ENCODE measurements around the gene PARS2.
A peak's percentile ranks its signal among the peaks of the same experiment; 100 is the strongest.

Gene PARS2

DNA sequence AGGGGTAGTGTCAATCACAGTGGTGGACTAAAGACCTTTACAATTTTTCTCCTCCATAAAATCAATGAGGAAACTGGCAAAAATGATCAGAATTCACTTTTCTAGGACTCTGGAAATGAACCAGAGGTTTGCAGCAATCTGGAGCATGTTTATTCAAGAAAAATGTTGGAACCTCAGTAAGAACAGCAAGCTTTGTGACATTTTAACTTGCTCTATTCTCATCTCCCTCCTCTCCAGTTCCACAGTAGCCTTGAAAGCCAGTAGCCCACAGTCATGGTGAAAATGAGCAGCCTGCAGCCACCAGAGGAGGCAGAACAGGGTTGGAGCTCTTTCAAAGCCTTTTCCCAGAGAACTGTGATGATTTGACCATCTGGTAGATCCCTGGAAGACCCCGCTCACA is 39.6 kb downstream of the PARS2 start:
- ChIA-PET POLR2A (interaction anchor here (2.3 kb wide), 1 partner anchor 9 kb away, joined by 10 read pairs; the partner anchor contains the start of gene TTC4), CTCF (no interaction called here)
- DNase-seq (ENCODE audit: extremely low spot score) = no peak
- TF ChIP-seq NFRKB (IDR thresholded peaks at IDR 0.05) = no peak
- TF ChIP-seq CTBP1 (IDR thresholded peaks at IDR 0.05; ENCODE audit: borderline replicate concordance) = no peak
- no peak for TF ChIP-seq LEF1 (IDR thresholded peaks at IDR 0.05; ENCODE audit: borderline replicate concordance)
- TF ChIP-seq FOXK2 (IDR thresholded peaks at IDR 0.05) = no peak
- no peak for TF ChIP-seq FOXA1 (IDR thresholded peaks at IDR 0.05)
- no peak for TF ChIP-seq BHLHE40 (IDR thresholded peaks at IDR 0.05; ENCODE audit: borderline replicate concordance)

DNA sequence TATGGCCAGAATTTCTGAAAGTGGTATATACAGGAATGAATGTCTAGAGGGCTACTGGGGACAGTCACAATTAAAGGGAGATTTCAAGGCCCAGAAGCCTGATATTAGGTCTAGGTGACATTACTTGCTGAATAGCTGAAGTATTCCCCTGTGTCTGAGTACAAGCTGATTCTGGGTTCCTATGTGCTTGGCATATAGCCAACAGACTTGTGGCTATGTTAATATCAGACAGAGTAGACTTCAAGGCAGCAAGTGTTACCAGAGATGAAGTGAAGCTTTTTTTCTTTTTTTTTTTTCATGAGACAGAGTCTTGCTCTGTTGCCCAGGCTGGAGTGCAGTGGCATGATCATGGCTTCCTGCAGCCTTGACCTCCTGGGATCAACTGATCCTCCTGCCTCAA is 40.3 kb downstream of the PARS2 start:
- CTCF ChIA-PET = interaction anchor here (0.5 kb wide), 1 partner anchor 52 kb away, joined by 4 read pairs; no protein-coding TSS in a partner anchor
- no peak for DNase-seq (ENCODE audit: extremely low spot score)
- POLR2A ChIA-PET = no interaction called here
- TF ChIP-seq ELF4 (IDR thresholded peaks at IDR 0.05) (no peak), HDGF (IDR thresholded peaks at IDR 0.05; ENCODE audit: borderline replicate concordance) (no peak), TARDBP (IDR thresholded peaks at IDR 0.05) (no peak), BHLHE40 (IDR thresholded peaks at IDR 0.05; ENCODE audit: borderline replicate concordance) (no peak), L3MBTL2 (conservative IDR thresholded peaks at IDR 0.05) (no peak), SP1 (IDR thresholded peaks at IDR 0.05) (no peak), ZNF384 (IDR thresholded peaks at IDR 0.05) (no peak), FOXK2 (IDR thresholded peaks at IDR 0.05) (no peak), FOXM1 (IDR thresholded peaks at IDR 0.05; ENCODE audit: borderline replicate concordance) (no peak), PKNOX1 (IDR thresholded peaks at IDR 0.05) (no peak), NFRKB (IDR thresholded peaks at IDR 0.05) (no peak), LEF1 (IDR thresholded peaks at IDR 0.05; ENCODE audit: borderline replicate concordance) (no peak), CTBP1 (IDR thresholded peaks at IDR 0.05; ENCODE audit: borderline replicate concordance) (no peak)

GRCh38 chr1:54721719-54722118 is 42.6 kb downstream of the PARS2 start:
- TF ChIP-seq ZNF384 (IDR thresholded peaks at IDR 0.05) (no peak), SUZ12 (IDR thresholded peaks at IDR 0.05) (no peak), ELF4 (IDR thresholded peaks at IDR 0.05) (no peak), L3MBTL2 (conservative IDR thresholded peaks at IDR 0.05) (no peak), PKNOX1 (IDR thresholded peaks at IDR 0.05) (no peak), TARDBP (IDR thresholded peaks at IDR 0.05) (no peak), FOXA1 (IDR thresholded peaks at IDR 0.05) (no peak), ARNT (IDR thresholded peaks at IDR 0.05) (no peak), NFRKB (IDR thresholded peaks at IDR 0.05) (no peak), LEF1 (IDR thresholded peaks at IDR 0.05; ENCODE audit: borderline replicate concordance) (no peak), BHLHE40 (IDR thresholded peaks at IDR 0.05; ENCODE audit: borderline replicate concordance) (no peak), FOXM1 (IDR thresholded peaks at IDR 0.05; ENCODE audit: borderline replicate concordance) (no peak)

GRCh38 chr1:54716299-54717047 is 47.9 kb downstream of the PARS2 start:
- no peak for DNase-seq (ENCODE audit: extremely low spot score)
- CTCF ChIA-PET = no interaction called here
- TF ChIP-seq SUZ12 (IDR thresholded peaks at IDR 0.05) (no peak), ELF4 (IDR thresholded peaks at IDR 0.05) (no peak), PKNOX1 (IDR thresholded peaks at IDR 0.05) (no peak), NFRKB (IDR thresholded peaks at IDR 0.05) (no peak), LEF1 (IDR thresholded peaks at IDR 0.05; ENCODE audit: borderline replicate concordance) (no peak), ZNF384 (IDR thresholded peaks at IDR 0.05) (no peak), HDGF (IDR thresholded peaks at IDR 0.05; ENCODE audit: borderline replicate concordance) (no peak), SP1 (IDR thresholded peaks at IDR 0.05) (no peak), FOXA1 (IDR thresholded peaks at IDR 0.05) (no peak), L3MBTL2 (conservative IDR thresholded peaks at IDR 0.05) (no peak), FOXM1 (IDR thresholded peaks at IDR 0.05; ENCODE audit: borderline replicate concordance) (no peak), FOXK2 (IDR thresholded peaks at IDR 0.05) (no peak), CTBP1 (IDR thresholded peaks at IDR 0.05; ENCODE audit: borderline replicate concordance) (no peak), BHLHE40 (IDR thresholded peaks at IDR 0.05; ENCODE audit: borderline replicate concordance) (no peak), TARDBP (IDR thresholded peaks at IDR 0.05) (no peak), ARNT (IDR thresholded peaks at IDR 0.05) (no peak)
- POLR2A ChIA-PET = interaction anchor here (1.0 to 2.0 kb wide), 5 partner anchors 9 to 47 kb away, joined by 3 to 10 read pairs (median 5); partner anchors contain the start of gene PARS2

More at GRCh38 chr1:54721719-54722118, 42.6 kb downstream of the PARS2 start:
- ChIA-PET POLR2A (interaction anchor here (0.6 kb wide), 1 partner anchor 669 kb away, joined by 3 read pairs; no protein-coding TSS in a partner anchor), CTCF (no interaction called here)
- DNase-seq (ENCODE audit: extremely low spot score) = no peak

GRCh38 chr1:54715493-54716298 is 48.6 kb downstream of the PARS2 start, which contains the start of gene TTC4:
TTC4 (plus strand) TSS chr1:54715861; CDS start chr1:54715909, 48 bp downstream.
- CTCF ChIA-PET = no interaction called here
- POLR2A ChIA-PET = interaction anchor here (0.5 to 2.0 kb wide), 8 partner anchors 10 to 41 kb away, joined by 3 to 10 read pairs (median 4); no protein-coding TSS in a partner anchor
- DNase-seq (ENCODE audit: extremely low spot score) = peak; percentile 99
- TF ChIP-seq FOXK2 (IDR thresholded peaks at IDR 0.05) (no peak), ELF4 (IDR thresholded peaks at IDR 0.05) (peak; percentile 59; the same call in 1 of the 2 replicates), BHLHE40 (IDR thresholded peaks at IDR 0.05; ENCODE audit: borderline replicate concordance) (no peak), HDGF (IDR thresholded peaks at IDR 0.05; ENCODE audit: borderline replicate concordance) (peak; percentile 97), SP1 (IDR thresholded peaks at IDR 0.05) (peak; percentile 93), FOXM1 (IDR thresholded peaks at IDR 0.05; ENCODE audit: borderline replicate concordance) (peak; percentile 64; the same call in 1 of the 2 replicates), ZNF384 (IDR thresholded peaks at IDR 0.05) (no peak), L3MBTL2 (conservative IDR thresholded peaks at IDR 0.05) (peak; percentile 77), ARNT (IDR thresholded peaks at IDR 0.05) (peak; percentile 80; the same call in 1 of the 2 replicates), LEF1 (IDR thresholded peaks at IDR 0.05; ENCODE audit: borderline replicate concordance) (0 out of 2 replicates have a peak, but pooled peaks have one; percentile 35), CTBP1 (IDR thresholded peaks at IDR 0.05; ENCODE audit: borderline replicate concordance) (peak; percentile 92)

Measured in HEK293T (cell line).